Heart left ventricle (tissue), 16 donors: ENCODE data around the gene FOXC1. TPM values are rescaled to one million over a fixed set of nuclear protein-coding genes. Genes with fewer than 3 reads are reported as not detected.

Experiments
- ATAC-seq, 4 donors: fragments of 200-7000 bp; cut with Tn5 transposase; one replicate each; pipeline ENCODE4 v1.9.1; 2020 to 2022; ENCODE audit warnings: moderate library complexity in 4 of 4, mild to moderate bottlenecking in 3 of 4, moderate number of reproducible peaks in 1 of 4
- DNase-seq, 5 donors: peaks; one replicate each; pipeline ENCODE4 v3.0.0-alpha.2; 2020
- H3K27ac ChIP-seq, 12 donors: fragments of 200-600 bp; sonication (generic) in 4 of 12; one replicate each; pipeline versions ENCODE4 v1.5.0 to v1.8.0; 2016 to 2022; ENCODE audit warnings: mild to moderate bottlenecking in 2 of 12
- H3K27me3 ChIP-seq, 9 donors: fragments of 200-600 bp; sonication (generic) in 2 of 9; one replicate each; pipeline versions ENCODE4 v1.5.1 to v1.8.0; 2016 to 2022; ENCODE audit warnings: mild to moderate bottlenecking in 3 of 9
- H3K36me3 ChIP-seq, 9 donors: fragments of 200-600 bp; sonication (generic) in 2 of 9; one replicate each; pipeline versions ENCODE4 v1.5.0 to v1.8.0; 2018 to 2022; ENCODE audit warnings: mild to moderate bottlenecking in 2 of 9
- H3K4me1 ChIP-seq, 12 donors: fragments of 200-600 bp; sonication (generic) in 4 of 12; one replicate each; pipeline versions ENCODE4 v1.5.0 to v1.8.0; 2016 to 2022; ENCODE audit warnings: mild to moderate bottlenecking in 3 of 12
- H3K4me3 ChIP-seq, 12 donors: fragments of 200-600 bp; sonication (generic) in 4 of 12; one replicate each; pipeline versions ENCODE4 v1.5.0 to v1.8.0; 2017 to 2022; ENCODE audit warnings: mild to moderate bottlenecking in 9 of 12, moderate library complexity in 4 of 12
- H3K9me3 ChIP-seq, 12 donors: fragments of 200-600 bp; sonication (generic) in 4 of 12; one replicate each; pipeline versions ENCODE4 v1.5.0 to v1.8.0; 2016 to 2022; ENCODE audit warnings: mild to moderate bottlenecking in 1 of 12
- CTCF ChIP-seq, 12 donors: fragments of 200-600 bp; sonication (generic) in 4 of 12; IDR thresholded peaks; one replicate each; pipeline versions ENCODE4 v1.5.0 to v1.8.0; 2018 to 2022; ENCODE audit warnings: antibody characterized with exemption in 12 of 12, mild to moderate bottlenecking in 5 of 12
- POLR2A ChIP-seq, 2 donors: fragments of 450-650 bp; IDR thresholded peaks; one replicate each; pipeline ENCODE4 v1.6.1; 2017; ENCODE audit warnings: antibody characterized with exemption in 2 of 2, mild to moderate bottlenecking in 2 of 2, moderate library complexity in 2 of 2
- WGBS, 4 donors: extraction: QIAGEN DNeasy Blood & Tissue Kit in 2 of 4; methylation state at CpG; one replicate each; pipeline versions ENCODE4 v1.1.5 to v1.1.7; 2013 to 2018; 5-methylcytosine and 5-hydroxymethylcytosine counted together
- intact Hi-C, 10 donors: fragments of 100-400 bp; cut with DNase I; formaldehyde crosslinking; loops; one replicate each; pipeline versions ENCODE4 v1.11.1 to v1.14.2; 2022
- polyA plus RNA-seq, 2 donors: library from polyadenylated mRNA; stranded (reverse); fragments of 200-250 nt; gene quantifications; one replicate each; pipeline ENCODE4 v1.2.3, GENCODE V29; 2013
- total RNA-seq, 9 donors: library from RNA; depleted of rRNA in 2 of 9; stranded (reverse); fragments of >200 nt in 2 of 9; fragmentation: NEBNext Ultra II Directional in 3 of 9; extraction: Animal tissue kit (Norgen Biotek cat#: 25700) in 3 of 9; gene quantifications; one replicate each; pipeline versions ENCODE4 v1.1.0 to v1.2.4, GENCODE V29; 2016 to 2023
- donor health status: ischemic (EF 13 %, LVEDD 7.1; RV severe dilation, severe dysfunction).
- donor health status: healthy with polysubstance abuse.
- donor health status: DM: no; HTN: yes; CAD: no.
- donor health status: DM: no; HTN: no; CAD: no.
- donor health status: ischemic (EF 25% LVEDD 6.9; RV normal size, moderate dysfunction).
- donor health status: ischemic (EF 25% LVEDD 5.7; RV mildly dilated, moderate dysfunction).
- donor health status: healthy.
- donor health status: DM: yes; HTN: yes; CAD: no.
- donor health status: ischemic (EF 35%, LVEDD 5.7; RV mildly dilated, moderate dysfunction).
- donor health status: nonischemic (EF 11% LVEDD 7.7; RV severe dilation, severe dysfunction).
- donor health status: DM: yes; HTN: yes; CAD: no.
- donor health status: PGD.
- donor health status: ischemic (EF 29% LVEDD 5.4; RV normal size, mild dysfunction).
- donor health status: nonischemic (EF 23%, LVEDD 6.1; RV moderate dilation, normal function).

FOXC1 gene
- total and polyA plus RNA-seq, 11 donors = 1.8 to 6.3 (median 3.3) TPM

- TF ChIP-seq POLR2A (IDR thresholded peaks at IDR 0.05) (no peak), CTCF (IDR thresholded peaks at IDR 0.05) (no peak)
- WGBS, 4 donors = 74 to 91% (median 87%) methylated on average over 8 to 18 of the region's 18 CpGs
Observed at GRCh38 chr6:1643830-1644445, 34.2 kb downstream of the FOXC1 start.

GRCh38 chr6:1644516-1645060 is 34.9 kb downstream of the FOXC1 start:
- Histone ChIP-seq H3K9me3 (no peaks in the 10 kb centered on the region), H3K27ac (no peak overlapping the region), H3K4me1 (peaks cover 0 to 10% (median 0%) of the 10 kb centered on the region in 12 donors), H3K27me3 (no peaks in the 10 kb centered on the region), H3K36me3 (no peaks in the 10 kb centered on the region), H3K4me3 (no peak overlapping the region)
- 87 to 91% (median 88%) methylated on average over 12 of the region's 12 CpGs for WGBS, 4 donors
- intact Hi-C loops = no loop called here
- no peak for ATAC-seq
- TF ChIP-seq POLR2A (IDR thresholded peaks at IDR 0.05) (no peak), CTCF (IDR thresholded peaks at IDR 0.05) (no peak)
- DNase-seq = no peak

More at GRCh38 chr6:1643830-1644445, 34.2 kb downstream of the FOXC1 start:
- H3K27me3 ChIP-seq = no peaks in the 10 kb centered on the region
- ATAC-seq = no peak
- H3K27ac ChIP-seq = no peak overlapping the region
- H3K4me1 ChIP-seq = peaks cover 0 to 10% (median 0%) of the 10 kb centered on the region in 12 donors
- H3K9me3 ChIP-seq = no peaks in the 10 kb centered on the region
- intact Hi-C loops = no loop called here
- H3K4me3 ChIP-seq = no peak overlapping the region
- DNase-seq = no peak
- no peaks in the 10 kb centered on the region for H3K36me3 ChIP-seq

DNA sequence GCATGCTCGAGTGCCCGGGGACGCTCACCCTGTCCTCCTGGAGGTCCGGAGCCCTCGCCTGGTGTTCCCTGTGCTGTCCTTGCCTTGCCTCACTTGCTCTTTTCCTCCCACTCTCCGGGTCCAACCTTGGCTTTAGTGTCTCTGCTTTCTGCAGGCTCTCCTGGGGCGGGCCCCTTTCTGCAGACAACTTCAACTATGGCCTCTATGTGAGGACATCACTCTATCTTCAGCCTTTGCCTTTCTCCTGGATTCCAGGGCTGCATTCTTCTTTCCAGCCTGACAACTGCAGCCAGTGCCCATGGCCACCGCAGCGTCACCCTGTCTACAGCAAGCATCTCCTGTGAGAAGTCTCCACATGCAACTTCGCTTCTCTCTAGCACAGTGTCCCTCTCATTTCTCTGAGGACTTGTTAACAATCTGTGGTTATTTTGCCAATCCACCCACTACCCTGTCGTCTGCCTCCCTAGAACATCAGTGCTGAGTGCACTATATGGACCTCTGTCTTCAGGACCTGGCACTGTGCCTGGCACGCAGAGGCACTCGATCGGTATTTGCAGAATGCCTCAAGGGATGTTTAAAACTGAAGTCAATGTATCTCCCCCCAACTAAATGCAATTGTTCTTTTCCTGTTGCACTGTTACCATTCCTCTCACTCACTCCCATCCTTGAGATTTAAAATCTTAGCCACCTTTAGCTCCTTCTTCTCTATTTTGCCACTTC is 35.9 kb downstream of the FOXC1 start:
- no peak for DNase-seq
- Histone ChIP-seq H3K4me1 (peaks cover 0 to 10% (median 0%) of the 10 kb centered on the region in 12 donors), H3K27ac (no peak overlapping the region), H3K27me3 (no peaks in the 10 kb centered on the region), H3K9me3 (no peaks in the 10 kb centered on the region), H3K36me3 (no peaks in the 10 kb centered on the region), H3K4me3 (no peak overlapping the region)
- TF ChIP-seq CTCF (IDR thresholded peaks at IDR 0.05) = no peak
- no peak for TF ChIP-seq POLR2A (IDR thresholded peaks at IDR 0.05)
- ATAC-seq = no peak
- WGBS, 4 donors = 86 to 92% (median 88%) methylated on average over 14 of the region's 14 CpGs
- intact Hi-C loops = no loop called here

- TF ChIP-seq CTCF (IDR thresholded peaks at IDR 0.05) (no peak), POLR2A (IDR thresholded peaks at IDR 0.05) (no peak)
- H3K4me3 ChIP-seq = no peak overlapping the region
- ATAC-seq (no peak), DNase-seq (no peak)
- H3K27me3 ChIP-seq = no peaks in the 10 kb centered on the region
- H3K36me3 ChIP-seq = no peaks in the 10 kb centered on the region
- H3K27ac ChIP-seq = no peak overlapping the region
- intact Hi-C loops = no loop called here
- H3K9me3 ChIP-seq = no peaks in the 10 kb centered on the region
- H3K4me1 ChIP-seq = no peaks in the 10 kb centered on the region
- 88 to 97% (median 94%) methylated on average over 3 of the region's 3 CpGs for WGBS, 4 donors
Observed at GRCh38 chr6:1651362-1651761, 41.6 kb downstream of the FOXC1 start.
